ENCODE data around the gene TSPAN11.

DNA sequence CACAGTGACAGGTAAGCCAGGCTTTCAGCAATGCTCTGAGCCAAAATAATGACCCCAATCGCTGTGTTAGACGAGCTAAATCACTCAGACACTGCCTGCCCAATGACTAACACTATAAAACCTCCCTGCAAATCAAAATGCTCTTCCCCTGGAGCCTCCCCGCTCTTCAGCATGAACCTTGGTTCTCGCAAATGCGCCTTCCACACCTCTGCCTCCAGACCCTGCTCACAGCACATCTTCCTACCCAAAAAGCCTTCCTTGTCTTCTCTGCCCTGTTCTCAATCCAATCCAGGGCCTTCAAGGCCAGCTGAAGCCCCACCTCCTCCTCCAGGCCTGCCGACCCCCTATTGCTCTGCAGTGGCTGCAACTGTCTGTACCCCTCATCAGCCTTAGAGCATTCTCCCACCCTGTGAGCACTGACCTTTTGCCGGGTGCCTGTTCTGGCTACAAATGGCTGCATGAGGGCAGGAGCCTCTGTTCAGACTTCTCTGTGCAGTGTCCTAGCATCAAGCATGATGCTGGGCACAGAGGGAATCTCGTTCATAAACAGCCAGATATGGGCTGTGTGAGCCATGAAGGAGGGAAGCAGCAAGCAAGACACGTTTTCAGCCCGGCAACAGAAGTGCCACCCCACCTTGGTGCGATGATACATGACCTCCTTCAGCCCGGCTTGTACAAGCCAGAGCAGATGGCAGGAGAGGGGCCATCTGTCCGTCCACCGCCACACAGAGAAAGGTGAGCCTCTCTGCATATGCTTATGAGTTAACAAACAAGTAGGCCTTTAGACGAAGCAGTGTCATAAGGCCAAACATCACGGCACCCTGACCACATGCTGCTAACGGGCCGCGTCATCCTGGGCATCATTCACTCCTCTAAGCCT, 82.7 kb downstream of the TSPAN11 start:
- TF ChIP-seq POLR2A (IDR thresholded peaks at IDR 0.05; ENCODE audit: low read length) (no peak), GATA1 (IDR thresholded peaks at IDR 0.05; ENCODE audit: low read depth, low read length) (no peak)
